PC-3 (cell line): ENCODE measurements around the gene SLC44A1. TPM values are rescaled to one million over a fixed set of nuclear protein-coding genes. Genes with fewer than 3 reads are reported as not detected.

ENCODE experiments used
- ATAC-seq: fragments of 200-7000 bp; cut with Tn5 transposase; 2 replicates; pipeline ENCODE4 v1.9.1; 2020; ENCODE audit warnings: mild to moderate bottlenecking, moderate library complexity
- BruUV-seq: library from RNA; stranded (reverse); fragments of 400-500 nt; replicated peaks from 2 replicates; lab custom pipeline; 2021; lab: Mats Ljungman, UMichigan
- CTCF ChIA-PET: fragments of 300-600 bp; sonication (Branson Sonifier 250); formaldehyde crosslinking; loops from one replicate; lab custom pipeline; 2022; ENCODE audit warnings: antibody characterized with exemption; lab: Charles Lee
- POLR2A ChIA-PET: fragments of 300-600 bp; sonication (Branson Sonifier 250); formaldehyde crosslinking; loops from one replicate; lab custom pipeline; 2022; ENCODE audit warnings: antibody characterized with exemption; ENCODE audit not compliant: unreplicated experiment; lab: Charles Lee
- DNase-seq: peaks from one replicate; pipeline ENCODE4 v3.0.0-alpha.2; 2015
- H2AFZ ChIP-seq: fragments of 300-600 bp; sonication (generic); 2 replicates; pipeline ENCODE4 v1.6.0; 2016; ENCODE audit warnings: antibody characterized with exemption, low read length
- H3F3A ChIP-seq: fragments of 300-600 bp; sonication (generic); one replicate; pipeline ENCODE4 v1.6.0; 2017; ENCODE audit warnings: antibody characterized with exemption, low read length, control low read depth, mild to moderate bottlenecking; ENCODE audit not compliant: unreplicated experiment
- H3K27ac ChIP-seq: fragments of 300-600 bp; sonication (generic); 2 replicates; pipeline ENCODE4 v1.5.1; 2016; ENCODE audit warnings: mild to moderate bottlenecking, low read length
- H3K27me3 ChIP-seq: fragments of 300-600 bp; sonication (generic); 2 replicates; pipeline ENCODE4 v1.6.1; 2016; ENCODE audit warnings: low read length, mixed read lengths
- H3K36me3 ChIP-seq: fragments of 300-600 bp; sonication (generic); 2 replicates; pipeline ENCODE4 v1.6.1; 2016; ENCODE audit warnings: low read depth, mixed run types, low read length, mixed read lengths
- H3K4me1 ChIP-seq: fragments of 300-600 bp; sonication (generic); 2 replicates; pipeline ENCODE4 v1.5.1; 2016; ENCODE audit warnings: low read length; ENCODE audit not compliant: insufficient read depth
- H3K4me2 ChIP-seq: fragments of 300-600 bp; sonication (generic); 2 replicates; pipeline ENCODE4 v1.6.0; 2016; ENCODE audit warnings: low read length
- H3K4me3 ChIP-seq: fragments of 300-600 bp; sonication (generic); 2 replicates; pipeline ENCODE4 v1.5.1; 2016; ENCODE audit warnings: mild to moderate bottlenecking, low read length, mixed read lengths
- H3K79me2 ChIP-seq: fragments of 300-600 bp; sonication (generic); 2 replicates; pipeline ENCODE4 v1.6.1; 2017; ENCODE audit warnings: low read length, mixed read lengths
- H3K9ac ChIP-seq: fragments of 300-600 bp; sonication (generic); 2 replicates; pipeline ENCODE4 v1.6.0; 2016; ENCODE audit warnings: mild to moderate bottlenecking, low read length
- H3K9me2 ChIP-seq: fragments of 300-600 bp; sonication (generic); replicated peaks from 2 replicates; pipeline ENCODE4 v1.6.1; 2016; ENCODE audit warnings: mixed run types, low read length, mixed read lengths
- H3K9me3 ChIP-seq: fragments of 300-600 bp; sonication (generic); 2 replicates; pipeline ENCODE4 v1.6.1; 2016; ENCODE audit warnings: low read length, mixed read lengths
- H4K20me1 ChIP-seq: fragments of 300-600 bp; sonication (generic); 2 replicates; pipeline ENCODE4 v1.6.1; 2016; ENCODE audit warnings: low read length, mixed read lengths
- CTCF ChIP-seq: fragments of 300-600 bp; sonication (generic); conservative IDR thresholded peaks from 2 replicates; pipeline ENCODE4 v1.5.1; 2017; ENCODE audit warnings: antibody characterized with exemption, low read depth, mild to moderate bottlenecking, low read length
- EZH2 ChIP-seq: fragments of 300-600 bp; sonication (generic); IDR thresholded peaks from one replicate; pipeline ENCODE4 v1.6.1; 2017; ENCODE audit warnings: antibody characterized with exemption, mild to moderate bottlenecking, low read length; ENCODE audit not compliant: unreplicated experiment
- EZH2phosphoT487 ChIP-seq: fragments of 300-600 bp; sonication (generic); IDR thresholded peaks from 2 replicates; pipeline ENCODE4 v1.6.1; 2018; ENCODE audit warnings: mild to moderate bottlenecking, antibody characterized with exemption, low read length, borderline replicate concordance
- intact Hi-C: fragments of 100-400 bp; cut with micrococcal nuclease; formaldehyde crosslinking; loops from 2 replicates; pipeline ENCODE4 v1.9.0; 2023
- total RNA-seq: library from RNA; depleted of rRNA; stranded (reverse); fragments of >200 nt; gene quantifications from 2 replicates; pipeline ENCODE4 v1.2.3, GENCODE V29; 2014

Gene SLC44A1
- total RNA-seq, 1 experiment from 2014 or later: 16.1 TPM

DNA sequence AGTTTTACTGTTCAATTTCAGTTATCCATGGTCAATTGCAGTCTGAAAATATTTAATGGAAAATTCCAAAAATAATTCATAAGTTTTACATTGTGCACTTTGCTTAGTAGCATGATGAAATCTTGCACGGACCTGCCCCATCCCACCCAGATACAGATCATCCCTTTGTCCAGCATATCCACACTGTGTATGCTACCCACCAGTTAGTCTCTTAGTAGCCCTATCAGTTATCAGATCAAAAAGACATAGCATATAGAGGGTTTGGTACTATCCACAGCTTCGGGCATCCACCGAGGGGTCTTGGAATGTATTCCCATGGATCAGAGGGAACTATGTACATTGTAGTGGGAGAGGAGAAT lies 97.7 kb downstream of the SLC44A1 start:
- ChIA-PET CTCF (no interaction called here), POLR2A (no interaction called here)
- intact Hi-C loops: no loop called here
- Histone ChIP-seq H3K4me3 (no peak overlapping the region), H4K20me1 (no peaks in the 10 kb centered on the region), H3K9me2 (no peaks in the 10 kb centered on the region), H3K9ac (no peak overlapping the region), H3K4me2 (no peak overlapping the region), H3K4me1 (no peaks in the 10 kb centered on the region), H3F3A (no peaks in the 10 kb centered on the region), H3K9me3 (no peaks in the 10 kb centered on the region), H3K27me3 (no peaks in the 10 kb centered on the region), H3K79me2 (no peaks in the 10 kb centered on the region), H3K27ac (no peak overlapping the region), H2AFZ (no peak overlapping the region), H3K36me3 (no peaks in the 10 kb centered on the region)
- DNase-seq: no peak
- ATAC-seq: no peak
- no TSS peak for BruUV-seq
- no peak for TF ChIP-seq CTCF
- TF ChIP-seq EZH2phosphoT487: no peak
- no peak for TF ChIP-seq EZH2

DNA sequence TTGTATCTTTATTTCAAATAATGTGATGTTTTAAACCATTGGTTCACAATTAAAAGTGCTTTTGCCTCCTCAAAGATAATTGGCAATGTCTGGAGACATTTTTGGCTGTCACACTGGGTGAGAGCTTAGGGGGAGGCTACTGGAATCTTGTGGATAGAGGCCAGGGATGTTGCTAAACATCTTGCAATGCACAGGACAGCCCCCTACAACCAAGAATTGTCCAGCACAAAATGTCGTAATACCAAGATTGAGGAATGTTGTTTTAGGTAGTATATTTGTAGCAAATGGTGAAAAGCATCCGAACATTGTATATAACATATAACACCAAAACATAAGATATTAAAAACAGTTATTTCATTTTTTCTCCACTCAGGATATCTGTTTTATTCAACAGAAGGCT lies 99.8 kb downstream of the SLC44A1 start:
- Histone ChIP-seq H3K27me3 (no peaks in the 10 kb centered on the region), H3K9ac (no peak overlapping the region), H4K20me1 (no peaks in the 10 kb centered on the region), H3K4me1 (no peaks in the 10 kb centered on the region), H3K9me2 (no peaks in the 10 kb centered on the region), H3K36me3 (no peaks in the 10 kb centered on the region), H3K4me2 (no peak overlapping the region), H2AFZ (no peak overlapping the region), H3F3A (no peaks in the 10 kb centered on the region), H3K27ac (no peak overlapping the region), H3K79me2 (no peaks in the 10 kb centered on the region), H3K4me3 (no peak overlapping the region), H3K9me3 (no peaks in the 10 kb centered on the region)
- no peak for ATAC-seq
- no TSS peak for BruUV-seq
- TF ChIP-seq CTCF: no peak
- ChIA-PET CTCF (no interaction called here), POLR2A (no interaction called here)
- DNase-seq: no peak
- intact Hi-C loops: no loop called here

DNA sequence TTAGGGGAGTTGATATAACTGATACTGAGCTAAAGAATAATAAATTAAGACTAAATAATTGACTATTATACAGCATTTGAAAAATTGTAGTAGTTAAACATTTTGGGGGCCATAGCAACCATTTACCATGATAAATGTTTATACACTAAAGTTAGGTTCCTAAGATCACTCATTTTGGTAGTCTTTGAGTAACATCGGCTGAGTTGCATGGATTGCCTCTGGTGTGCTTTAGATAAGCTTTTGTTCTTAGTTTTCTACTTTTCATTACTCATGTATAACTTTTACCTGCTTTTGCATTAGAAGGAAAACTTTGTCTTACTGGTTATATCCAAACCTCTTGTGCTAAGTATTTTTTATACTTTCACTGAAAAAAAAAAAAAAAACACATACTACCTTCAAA lies 101.2 kb downstream of the SLC44A1 start:
- no peak overlapping the region for H3K4me2 ChIP-seq
- ChIA-PET POLR2A (no interaction called here), CTCF (no interaction called here)
- no peaks in the 10 kb centered on the region for H4K20me1 ChIP-seq
- H3F3A ChIP-seq: no peaks in the 10 kb centered on the region
- TF ChIP-seq CTCF (no peak), EZH2 (no peak), EZH2phosphoT487 (no peak)
- H3K79me2 ChIP-seq: no peaks in the 10 kb centered on the region
- H3K36me3 ChIP-seq: no peaks in the 10 kb centered on the region
- no peaks in the 10 kb centered on the region for H3K4me1 ChIP-seq
- intact Hi-C loops: no loop called here
- H3K9me3 ChIP-seq: no peaks in the 10 kb centered on the region
- no peaks in the 10 kb centered on the region for H3K9me2 ChIP-seq
- H3K27ac ChIP-seq: no peak overlapping the region
- H2AFZ ChIP-seq: no peak overlapping the region
- DNase-seq (no peak), ATAC-seq (no peak)
- BruUV-seq: no TSS peak
- H3K4me3 ChIP-seq: no peak overlapping the region
- H3K9ac ChIP-seq: no peak overlapping the region
- H3K27me3 ChIP-seq: no peaks in the 10 kb centered on the region
